ENCODE results near the gene ICA1. TPM values are rescaled to one million over a fixed set of nuclear protein-coding genes. Genes with fewer than 3 reads are reported as not detected.

ICA1 gene
- total RNA-seq, 1 donor from 2014 or later = 21.9 TPM

- DNase-seq (ENCODE audit: low spot score) = no peak
Observed at GRCh38 chr7:8165150-8165549, 96.8 kb downstream of the ICA1 start.

- DNase-seq (ENCODE audit: low spot score) = no peak
Observed at GRCh38 chr7:8162181-8162580, 99.8 kb downstream of the ICA1 start.

- DNase-seq (ENCODE audit: low spot score) = no peak
Observed at GRCh38 chr7:8161364-8161828, 100.6 kb downstream of the ICA1 start.

- DNase-seq (ENCODE audit: low spot score) = no peak
Observed at GRCh38 chr7:8160779-8161345, 101.1 kb downstream of the ICA1 start.

- no peak for DNase-seq (ENCODE audit: low spot score)
Observed at GRCh38 chr7:8160250-8160649, 101.7 kb downstream of the ICA1 start.

GRCh38 chr7:8159595-8159994 lies 102.4 kb downstream of the ICA1 start:
- DNase-seq (ENCODE audit: low spot score) = no peak

- no peak for DNase-seq (ENCODE audit: low spot score)
Observed at GRCh38 chr7:8157296-8157695, 104.7 kb downstream of the ICA1 start.

- DNase-seq (ENCODE audit: low spot score) = no peak
Observed at GRCh38 chr7:8155836-8156235, 106.1 kb downstream of the ICA1 start.

GRCh38 chr7:8154272-8154671 lies 107.7 kb downstream of the ICA1 start:
- DNase-seq (ENCODE audit: low spot score) = no peak

- no peak for DNase-seq (ENCODE audit: low spot score)
Observed at GRCh38 chr7:8152489-8153192, 109.3 kb downstream of the ICA1 start.

GRCh38 chr7:8151161-8151725 lies 110.7 kb downstream of the ICA1 start:
- no peak for DNase-seq (ENCODE audit: low spot score)

- no peak for DNase-seq (ENCODE audit: low spot score)
Observed at GRCh38 chr7:8149222-8149621, 112.7 kb downstream of the ICA1 start.

GRCh38 chr7:8147760-8148463 lies 114.1 kb downstream of the ICA1 start:
- no peak for DNase-seq (ENCODE audit: low spot score)

- no peak for DNase-seq (ENCODE audit: low spot score)
Observed at GRCh38 chr7:8146788-8147413, 115.1 kb downstream of the ICA1 start.

- DNase-seq (ENCODE audit: low spot score) = no peak
Observed at GRCh38 chr7:8146106-8146787, 115.7 kb downstream of the ICA1 start.

GRCh38 chr7:8144856-8145255 lies 117.1 kb downstream of the ICA1 start:
- DNase-seq (ENCODE audit: low spot score) = no peak

GRCh38 chr7:8143151-8143874 lies 118.7 kb downstream of the ICA1 start:
- no peak for DNase-seq (ENCODE audit: low spot score)

GRCh38 chr7:8142477-8142876 lies 119.5 kb downstream of the ICA1 start:
- no peak for DNase-seq (ENCODE audit: low spot score)

GRCh38 chr7:8141070-8141469 lies 120.9 kb downstream of the ICA1 start:
- no peak for DNase-seq (ENCODE audit: low spot score)

GRCh38 chr7:8136051-8136730 lies 125.8 kb downstream of the ICA1 start:
- DNase-seq (ENCODE audit: low spot score) = no peak

Data from mesenteric fat pad (tissue), 1 donor.